WTC11 (cell line): ENCODE data around the gene OR6C68. TPM values are rescaled to one million over a fixed set of nuclear protein-coding genes. Genes with fewer than 3 reads are reported as not detected.

Source experiments
- ATAC-seq: fragments of 200-7000 bp; cut with Tn5 transposase; 2 replicates; pipeline ENCODE4 v1.10.0; 2021; ENCODE audit warnings: mild to moderate bottlenecking, moderate library complexity
- CTCF ChIA-PET: fragments of 300-600 bp; sonication (Branson Sonifier 250); formaldehyde crosslinking; loops from one replicate; lab custom pipeline; 2021; ENCODE audit warnings: antibody characterized with exemption; lab: Charles Lee
- POLR2A ChIA-PET: fragments of 350-600 bp; sonication (Branson Sonifier 250); formaldehyde crosslinking; loops from one replicate; lab custom pipeline; 2021; ENCODE audit warnings: antibody characterized with exemption; lab: Charles Lee
- DNase-seq: peaks from one replicate; pipeline ENCODE4 v3.0.0; 2021; ENCODE audit warnings: low spot score
- H3K27ac Mint-ChIP-seq: 2 replicates; pipeline ENCODE4 v1.8.0; 2021; ENCODE audit warnings: mixed read lengths
- H3K27me3 Mint-ChIP-seq: 2 replicates; pipeline ENCODE4 v1.8.0; 2021; ENCODE audit warnings: low read depth, mild to moderate bottlenecking, moderate library complexity, mixed read lengths
- H3K36me3 Mint-ChIP-seq: 2 replicates; pipeline ENCODE4 v1.8.0; 2021; ENCODE audit warnings: mixed read lengths
- H3K4me1 Mint-ChIP-seq: 2 replicates; pipeline ENCODE4 v1.8.0; 2022; ENCODE audit warnings: mixed read lengths
- H3K4me3 Mint-ChIP-seq: 2 replicates; pipeline ENCODE4 v1.8.0; 2021; ENCODE audit warnings: mild to moderate bottlenecking, moderate library complexity, mixed read lengths
- H3K9me3 Mint-ChIP-seq: 2 replicates; pipeline ENCODE4 v1.8.0; 2021; ENCODE audit warnings: mixed read lengths
- ELF4 ChIP-seq: sonication (generic); formaldehyde crosslinking; IDR thresholded peaks from 2 replicates; pipeline ENCODE4 v1.8.1; 2022; ENCODE audit warnings: low read depth, mild to moderate bottlenecking, moderate library complexity, missing genetic modification reagents
- ETV6 ChIP-seq: sonication (generic); formaldehyde crosslinking; IDR thresholded peaks from 2 replicates; pipeline ENCODE4 v1.8.1; 2022; ENCODE audit warnings: mild to moderate bottlenecking, missing genetic modification reagents
- NR2C2 ChIP-seq: sonication (generic); formaldehyde crosslinking; IDR thresholded peaks from 2 replicates; pipeline ENCODE4 v1.8.0; 2022; ENCODE audit warnings: mild to moderate bottlenecking, missing genetic modification reagents
- NR3C1 ChIP-seq: sonication (generic); formaldehyde crosslinking; conservative IDR thresholded peaks from 2 replicates; pipeline ENCODE4 v1.8.1; 2023; ENCODE audit warnings: low read depth, mild to moderate bottlenecking, missing genetic modification reagents
- PRRX2 ChIP-seq: fragments of 250-450 bp; sonication (Bioruptor Pico); IDR thresholded peaks from 2 replicates; pipeline ENCODE4 v1.8.0; 2021; ENCODE audit warnings: mild to moderate bottlenecking
- TEAD4 ChIP-seq: sonication (generic); formaldehyde crosslinking; IDR thresholded peaks from 2 replicates; pipeline ENCODE4 v1.8.0; 2022; ENCODE audit warnings: mild to moderate bottlenecking, missing genetic modification reagents
- ZNF121 ChIP-seq: sonication (generic); formaldehyde crosslinking; IDR thresholded peaks from 2 replicates; pipeline ENCODE4 v1.8.0; 2023; ENCODE audit warnings: missing genetic modification reagents
- ZNF219 ChIP-seq: sonication (generic); formaldehyde crosslinking; IDR thresholded peaks from 2 replicates; pipeline ENCODE4 v1.8.0; 2023; ENCODE audit warnings: missing genetic modification reagents, mild to moderate bottlenecking, borderline replicate concordance
- ZNF263 ChIP-seq: sonication (generic); formaldehyde crosslinking; IDR thresholded peaks from 2 replicates; pipeline ENCODE4 v1.8.1; 2022; ENCODE audit warnings: low read depth, mild to moderate bottlenecking, moderate library complexity, missing genetic modification reagents
- ZNF396 ChIP-seq: fragments of 250-450 bp; sonication (Bioruptor Pico); IDR thresholded peaks from 2 replicates; pipeline ENCODE4 v1.8.0; 2021; ENCODE audit warnings: mild to moderate bottlenecking, moderate library complexity, borderline replicate concordance
- total RNA-seq: library from RNA; stranded (reverse); gene quantifications from 3 replicates; pipeline ENCODE4 v1.2.3, GENCODE V29; 2021
- TF ChIP-seq, protein P1 (sequence below): fragments of 250-450 bp; sonication (Bioruptor Pico); conservative IDR thresholded peaks from 2 replicates; pipeline ENCODE4 v1.9.0; 2021; ENCODE audit warnings: mild to moderate bottlenecking
- TF ChIP-seq, protein P2 (sequence below): sonication (generic); formaldehyde crosslinking; IDR thresholded peaks from 2 replicates; pipeline ENCODE4 v1.8.1; 2023; ENCODE audit warnings: mild to moderate bottlenecking, missing genetic modification reagents
- TF ChIP-seq, protein P3 (sequence below): sonication (generic); formaldehyde crosslinking; conservative IDR thresholded peaks from 2 replicates; pipeline ENCODE4 v1.8.1; 2023; ENCODE audit warnings: mild to moderate bottlenecking, low read depth, missing genetic modification reagents, moderate library complexity
- TF ChIP-seq, protein P4 (sequence below): sonication (generic); formaldehyde crosslinking; IDR thresholded peaks from 2 replicates; pipeline ENCODE4 v1.8.1; 2023; ENCODE audit warnings: mild to moderate bottlenecking, moderate library complexity, missing genetic modification reagents
- TF ChIP-seq, protein P5 (sequence below): sonication (generic); formaldehyde crosslinking; IDR thresholded peaks from 2 replicates; pipeline ENCODE4 v1.8.1; 2023; ENCODE audit warnings: mild to moderate bottlenecking, missing genetic modification reagents, borderline replicate concordance
- TF ChIP-seq, protein P6 (sequence below): fragments of 250-450 bp; sonication (Bioruptor Pico); IDR thresholded peaks from 2 replicates; pipeline ENCODE4 v1.9.0; 2021; ENCODE audit warnings: mild to moderate bottlenecking

OR6C68 gene
- total RNA-seq, 1 experiment from 2014 or later = not detected

DNA sequence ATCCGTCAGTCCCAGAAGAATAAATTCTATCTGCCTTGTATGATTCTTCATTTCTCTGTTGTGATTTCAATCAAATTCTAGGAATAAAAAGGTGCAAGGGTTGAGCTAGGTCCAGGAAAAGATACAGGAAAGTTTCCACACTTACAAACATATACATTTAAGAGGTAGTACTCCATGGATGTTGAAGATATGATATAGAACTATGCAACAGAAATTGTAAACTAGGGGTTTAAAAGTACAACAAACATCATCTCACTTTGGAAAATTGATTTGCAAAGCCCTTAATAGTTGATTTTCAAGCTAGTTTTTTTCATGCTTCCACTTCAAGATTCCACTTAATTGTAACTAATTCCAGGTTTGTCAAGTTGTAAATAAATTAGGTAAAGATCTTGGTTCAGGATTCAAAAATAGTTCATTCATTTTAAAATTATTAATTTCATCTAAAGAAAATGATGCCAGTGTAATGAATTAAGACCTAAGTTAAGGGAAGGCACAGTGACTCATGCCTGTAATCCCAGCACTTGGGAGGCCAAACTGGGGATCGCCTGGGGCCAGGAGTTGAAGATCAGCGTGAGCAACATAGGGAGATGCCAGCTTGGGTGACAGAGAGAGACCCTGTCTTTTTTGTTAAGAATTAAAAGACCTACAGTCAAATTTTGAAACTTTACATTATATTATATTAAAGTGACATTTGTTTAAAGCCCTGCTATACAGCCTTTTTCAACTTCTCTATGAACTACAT lies 21.9 kb upstream of the OR6C68 start, which contains the start of gene OR6C70:
OR6C70 (minus strand) TSS at position 51 of the 742 bp plus-strand sequence; CDS start at position 51, 0 bp downstream.
- H3K9me3 Mint-ChIP-seq = no peaks in the 10 kb centered on the region
- H3K4me1 Mint-ChIP-seq = peaks cover 9% of the 10 kb centered on the region
- DNase-seq (no peak), ATAC-seq (no peak)
- no peak within 1 kb of the TSS for H3K27ac Mint-ChIP-seq
- CTCF ChIA-PET = no interaction called here
- no peak for TF ChIP-seq ZNF263 (CRISPR knock-in tag)
- TF ChIP-seq, protein P1, sequence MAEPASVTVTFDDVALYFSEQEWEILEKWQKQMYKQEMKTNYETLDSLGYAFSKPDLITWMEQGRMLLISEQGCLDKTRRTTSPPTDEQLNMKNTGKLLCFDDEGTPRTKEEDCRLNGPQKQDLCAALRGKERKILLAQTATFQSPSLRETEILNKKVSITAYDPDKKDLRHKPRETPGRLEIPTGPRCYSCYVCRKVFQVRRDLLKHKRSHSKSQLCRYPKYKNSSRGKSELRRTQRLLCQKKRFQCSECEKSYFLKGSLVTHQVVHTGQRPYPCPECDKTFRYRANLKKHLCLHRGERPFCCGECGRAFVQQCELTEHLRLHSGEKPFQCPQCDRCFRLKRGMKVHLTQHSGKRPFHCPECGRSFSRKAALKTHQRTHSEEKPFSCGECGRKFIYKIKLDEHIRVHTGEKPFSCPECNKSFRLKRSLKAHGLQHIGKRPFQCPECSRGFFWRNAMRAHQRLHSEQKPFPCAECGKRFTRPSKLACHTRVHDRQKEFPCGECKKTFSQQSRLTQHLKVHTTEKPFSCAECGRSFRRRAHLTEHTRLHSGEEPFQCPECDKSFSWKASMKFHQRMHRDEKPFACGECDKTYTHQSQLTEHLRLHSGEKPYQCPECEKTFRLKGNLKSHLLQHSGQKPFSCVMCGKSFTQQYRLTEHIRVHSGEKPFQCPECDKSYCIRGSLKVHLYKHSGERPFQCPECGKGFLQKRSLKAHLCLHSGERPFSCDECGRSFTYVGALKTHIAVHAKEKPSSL (CRISPR knock-in tag) = no peak
- TF ChIP-seq, protein P2, sequence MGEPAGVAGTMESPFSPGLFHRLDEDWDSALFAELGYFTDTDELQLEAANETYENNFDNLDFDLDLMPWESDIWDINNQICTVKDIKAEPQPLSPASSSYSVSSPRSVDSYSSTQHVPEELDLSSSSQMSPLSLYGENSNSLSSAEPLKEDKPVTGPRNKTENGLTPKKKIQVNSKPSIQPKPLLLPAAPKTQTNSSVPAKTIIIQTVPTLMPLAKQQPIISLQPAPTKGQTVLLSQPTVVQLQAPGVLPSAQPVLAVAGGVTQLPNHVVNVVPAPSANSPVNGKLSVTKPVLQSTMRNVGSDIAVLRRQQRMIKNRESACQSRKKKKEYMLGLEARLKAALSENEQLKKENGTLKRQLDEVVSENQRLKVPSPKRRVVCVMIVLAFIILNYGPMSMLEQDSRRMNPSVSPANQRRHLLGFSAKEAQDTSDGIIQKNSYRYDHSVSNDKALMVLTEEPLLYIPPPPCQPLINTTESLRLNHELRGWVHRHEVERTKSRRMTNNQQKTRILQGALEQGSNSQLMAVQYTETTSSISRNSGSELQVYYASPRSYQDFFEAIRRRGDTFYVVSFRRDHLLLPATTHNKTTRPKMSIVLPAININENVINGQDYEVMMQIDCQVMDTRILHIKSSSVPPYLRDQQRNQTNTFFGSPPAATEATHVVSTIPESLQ = no peak
- TF ChIP-seq NR2C2 = no peak
- TF ChIP-seq ELF4 = no peak
- TF ChIP-seq ETV6 (CRISPR knock-in tag) = no peak
- TF ChIP-seq PRRX2 (CRISPR knock-in tag) = no peak
- TF ChIP-seq, protein P3, sequence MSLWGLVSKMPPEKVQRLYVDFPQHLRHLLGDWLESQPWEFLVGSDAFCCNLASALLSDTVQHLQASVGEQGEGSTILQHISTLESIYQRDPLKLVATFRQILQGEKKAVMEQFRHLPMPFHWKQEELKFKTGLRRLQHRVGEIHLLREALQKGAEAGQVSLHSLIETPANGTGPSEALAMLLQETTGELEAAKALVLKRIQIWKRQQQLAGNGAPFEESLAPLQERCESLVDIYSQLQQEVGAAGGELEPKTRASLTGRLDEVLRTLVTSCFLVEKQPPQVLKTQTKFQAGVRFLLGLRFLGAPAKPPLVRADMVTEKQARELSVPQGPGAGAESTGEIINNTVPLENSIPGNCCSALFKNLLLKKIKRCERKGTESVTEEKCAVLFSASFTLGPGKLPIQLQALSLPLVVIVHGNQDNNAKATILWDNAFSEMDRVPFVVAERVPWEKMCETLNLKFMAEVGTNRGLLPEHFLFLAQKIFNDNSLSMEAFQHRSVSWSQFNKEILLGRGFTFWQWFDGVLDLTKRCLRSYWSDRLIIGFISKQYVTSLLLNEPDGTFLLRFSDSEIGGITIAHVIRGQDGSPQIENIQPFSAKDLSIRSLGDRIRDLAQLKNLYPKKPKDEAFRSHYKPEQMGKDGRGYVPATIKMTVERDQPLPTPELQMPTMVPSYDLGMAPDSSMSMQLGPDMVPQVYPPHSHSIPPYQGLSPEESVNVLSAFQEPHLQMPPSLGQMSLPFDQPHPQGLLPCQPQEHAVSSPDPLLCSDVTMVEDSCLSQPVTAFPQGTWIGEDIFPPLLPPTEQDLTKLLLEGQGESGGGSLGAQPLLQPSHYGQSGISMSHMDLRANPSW = no peak
- TF ChIP-seq, protein P4, sequence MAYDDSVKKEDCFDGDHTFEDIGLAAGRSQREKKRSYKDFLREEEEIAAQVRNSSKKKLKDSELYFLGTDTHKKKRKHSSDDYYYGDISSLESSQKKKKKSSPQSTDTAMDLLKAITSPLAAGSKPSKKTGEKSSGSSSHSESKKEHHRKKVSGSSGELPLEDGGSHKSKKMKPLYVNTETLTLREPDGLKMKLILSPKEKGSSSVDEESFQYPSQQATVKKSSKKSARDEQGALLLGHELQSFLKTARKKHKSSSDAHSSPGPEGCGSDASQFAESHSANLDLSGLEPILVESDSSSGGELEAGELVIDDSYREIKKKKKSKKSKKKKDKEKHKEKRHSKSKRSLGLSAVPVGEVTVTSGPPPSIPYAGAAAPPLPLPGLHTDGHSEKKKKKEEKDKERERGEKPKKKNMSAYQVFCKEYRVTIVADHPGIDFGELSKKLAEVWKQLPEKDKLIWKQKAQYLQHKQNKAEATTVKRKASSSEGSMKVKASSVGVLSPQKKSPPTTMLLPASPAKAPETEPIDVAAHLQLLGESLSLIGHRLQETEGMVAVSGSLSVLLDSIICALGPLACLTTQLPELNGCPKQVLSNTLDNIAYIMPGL (CRISPR knock-in tag) = no peak
- TF ChIP-seq ZNF121 (CRISPR knock-in tag) = no peak
- TF ChIP-seq NR3C1 (CRISPR knock-in tag) = no peak
- TF ChIP-seq, protein P5, sequence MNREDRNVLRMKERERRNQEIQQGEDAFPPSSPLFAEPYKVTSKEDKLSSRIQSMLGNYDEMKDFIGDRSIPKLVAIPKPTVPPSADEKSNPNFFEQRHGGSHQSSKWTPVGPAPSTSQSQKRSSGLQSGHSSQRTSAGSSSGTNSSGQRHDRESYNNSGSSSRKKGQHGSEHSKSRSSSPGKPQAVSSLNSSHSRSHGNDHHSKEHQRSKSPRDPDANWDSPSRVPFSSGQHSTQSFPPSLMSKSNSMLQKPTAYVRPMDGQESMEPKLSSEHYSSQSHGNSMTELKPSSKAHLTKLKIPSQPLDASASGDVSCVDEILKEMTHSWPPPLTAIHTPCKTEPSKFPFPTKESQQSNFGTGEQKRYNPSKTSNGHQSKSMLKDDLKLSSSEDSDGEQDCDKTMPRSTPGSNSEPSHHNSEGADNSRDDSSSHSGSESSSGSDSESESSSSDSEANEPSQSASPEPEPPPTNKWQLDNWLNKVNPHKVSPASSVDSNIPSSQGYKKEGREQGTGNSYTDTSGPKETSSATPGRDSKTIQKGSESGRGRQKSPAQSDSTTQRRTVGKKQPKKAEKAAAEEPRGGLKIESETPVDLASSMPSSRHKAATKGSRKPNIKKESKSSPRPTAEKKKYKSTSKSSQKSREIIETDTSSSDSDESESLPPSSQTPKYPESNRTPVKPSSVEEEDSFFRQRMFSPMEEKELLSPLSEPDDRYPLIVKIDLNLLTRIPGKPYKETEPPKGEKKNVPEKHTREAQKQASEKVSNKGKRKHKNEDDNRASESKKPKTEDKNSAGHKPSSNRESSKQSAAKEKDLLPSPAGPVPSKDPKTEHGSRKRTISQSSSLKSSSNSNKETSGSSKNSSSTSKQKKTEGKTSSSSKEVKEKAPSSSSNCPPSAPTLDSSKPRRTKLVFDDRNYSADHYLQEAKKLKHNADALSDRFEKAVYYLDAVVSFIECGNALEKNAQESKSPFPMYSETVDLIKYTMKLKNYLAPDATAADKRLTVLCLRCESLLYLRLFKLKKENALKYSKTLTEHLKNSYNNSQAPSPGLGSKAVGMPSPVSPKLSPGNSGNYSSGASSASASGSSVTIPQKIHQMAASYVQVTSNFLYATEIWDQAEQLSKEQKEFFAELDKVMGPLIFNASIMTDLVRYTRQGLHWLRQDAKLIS (CRISPR knock-in tag) = no peak
- no peak for TF ChIP-seq TEAD4 (CRISPR knock-in tag)
- TF ChIP-seq, protein P6, sequence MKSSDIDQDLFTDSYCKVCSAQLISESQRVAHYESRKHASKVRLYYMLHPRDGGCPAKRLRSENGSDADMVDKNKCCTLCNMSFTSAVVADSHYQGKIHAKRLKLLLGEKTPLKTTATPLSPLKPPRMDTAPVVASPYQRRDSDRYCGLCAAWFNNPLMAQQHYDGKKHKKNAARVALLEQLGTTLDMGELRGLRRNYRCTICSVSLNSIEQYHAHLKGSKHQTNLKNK (CRISPR knock-in tag) = no peak
- TF ChIP-seq ZNF219 (CRISPR knock-in tag) = no peak
- no peak for TF ChIP-seq ZNF396 (CRISPR knock-in tag)
- H3K4me3 Mint-ChIP-seq = no peak within 1 kb of the TSS
- H3K27me3 Mint-ChIP-seq = no peaks in the 10 kb centered on the region
- POLR2A ChIA-PET = no interaction called here
- no peaks in the 10 kb centered on the region for H3K36me3 Mint-ChIP-seq
